Astrocyte of the hippocampus (primary cell): Measurements from ENCODE around the gene SLC43A3.

Source experiments
- DNase-seq: peaks from one replicate; pipeline ENCODE4 v3.0.0; 2011; ENCODE audit warnings: low read depth, low spot score

SLC43A3 gene

DNA sequence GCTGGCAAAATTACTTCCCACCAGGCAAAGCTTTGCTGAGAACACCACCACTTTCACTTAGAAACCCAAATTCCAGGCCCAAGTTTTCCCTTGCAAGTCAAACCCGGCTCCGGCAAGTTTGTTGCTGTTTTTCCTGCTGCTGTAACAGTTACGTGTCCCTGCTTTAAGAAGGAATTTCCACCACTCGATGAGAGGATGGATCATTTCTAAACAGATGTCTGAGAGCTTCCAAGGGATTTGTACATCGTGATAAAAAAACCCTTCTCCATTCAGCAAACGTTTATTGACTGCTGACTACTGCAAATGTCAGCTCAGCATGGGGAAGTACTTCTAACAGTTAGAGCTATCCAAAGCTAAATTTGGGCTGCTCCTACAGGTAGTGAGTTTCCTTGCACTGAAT lies 69.1 kb downstream of the SLC43A3 start:
- DNase-seq, result no peak

DNA sequence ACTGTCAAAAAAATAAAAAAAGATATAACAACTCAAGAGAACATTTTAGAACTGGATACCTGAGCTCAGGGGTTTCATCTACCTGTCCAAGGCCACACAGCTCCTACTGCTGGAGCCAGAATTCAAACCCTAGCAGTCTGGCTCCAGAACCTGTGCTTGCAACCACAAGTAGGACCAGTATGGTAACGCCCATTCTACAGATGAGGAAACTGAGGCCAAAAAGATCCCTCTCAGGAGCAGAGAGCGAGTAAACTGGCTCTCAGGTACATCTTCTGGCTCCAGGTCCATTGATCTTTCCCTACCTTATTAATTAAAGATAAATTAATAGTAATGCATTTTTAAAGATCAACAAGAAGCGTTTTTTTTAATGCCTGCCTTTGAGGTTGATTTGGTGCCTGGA lies 69.6 kb downstream of the SLC43A3 start:
- no peak for DNase-seq
